ENCODE data around the gene PLAAT1. TPM values are rescaled to one million over a fixed set of nuclear protein-coding genes. Genes with fewer than 3 reads are reported as not detected.

PLAAT1 gene
- total RNA-seq, 1 donor from 2014 or later, result 4.0 TPM

DNA sequence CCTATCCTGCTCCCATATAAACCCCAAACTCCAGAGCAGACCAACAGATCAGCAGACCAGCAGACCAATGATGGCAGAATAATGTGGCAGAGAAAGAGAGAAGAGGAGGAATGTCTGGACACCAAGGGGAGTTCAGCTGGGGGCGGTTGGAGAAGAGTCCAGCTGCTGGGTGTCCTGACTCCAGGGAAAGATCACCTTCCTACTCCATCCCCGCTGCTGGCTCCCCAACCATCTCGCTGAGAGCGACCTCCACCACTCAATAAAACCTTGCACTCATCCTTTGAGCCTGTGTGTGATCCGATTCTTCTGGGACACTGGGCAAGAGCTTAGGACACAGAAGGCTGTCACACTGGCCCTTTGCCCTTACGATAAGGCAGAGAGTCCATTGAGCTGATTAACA, 12.8 kb upstream of the PLAAT1 start:
- no peak for TF ChIP-seq CTCF (conservative IDR thresholded peaks at IDR 0.05)
- Mint-ChIP-seq H3K36me3 (ENCODE audit: low read depth) (no peaks in the 10 kb centered on the region), H3K4me3 (no peak overlapping the region), H3K4me1 (peaks cover 18% of the 10 kb centered on the region), H3K27me3 (ENCODE audit: low read depth) (no peaks in the 10 kb centered on the region), H3K27ac (ENCODE audit: unreplicated experiment) (no peak overlapping the region), H3K9me3 (no peaks in the 10 kb centered on the region)
- no peak for DNase-seq (ENCODE audit: low read depth, low spot score)

DNA sequence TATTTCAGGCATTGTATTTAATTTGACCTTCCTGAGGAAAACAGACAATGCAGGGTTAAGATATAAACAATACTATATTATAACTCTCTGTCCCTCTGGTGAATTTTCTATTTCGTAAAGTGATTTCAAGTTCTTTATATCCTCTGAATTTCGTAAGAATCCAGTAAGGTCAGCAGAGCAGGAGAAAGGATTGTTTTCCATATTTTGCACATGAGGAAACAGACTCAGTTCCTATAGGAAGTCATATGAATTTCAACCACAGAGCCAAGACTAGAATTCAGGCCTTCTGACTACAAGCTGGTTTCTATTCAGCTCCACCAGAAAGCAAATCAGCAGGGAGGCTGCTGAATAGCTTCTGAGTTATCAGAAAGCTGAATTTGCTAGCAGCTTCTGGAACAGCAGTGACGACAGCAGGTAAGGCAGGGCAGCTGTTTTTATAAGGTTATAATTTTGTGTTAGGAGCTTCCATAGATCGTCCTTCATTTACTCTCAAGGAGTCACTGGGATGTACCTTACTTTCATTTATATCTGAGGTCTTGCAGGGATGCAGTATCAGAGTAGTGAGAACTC, 11.1 kb upstream of the PLAAT1 start:
- Mint-ChIP-seq H3K27me3 (ENCODE audit: low read depth) (no peaks in the 10 kb centered on the region), H3K36me3 (ENCODE audit: low read depth) (no peaks in the 10 kb centered on the region), H3K4me3 (no peak overlapping the region), H3K9me3 (no peaks in the 10 kb centered on the region), H3K27ac (ENCODE audit: unreplicated experiment) (no peak overlapping the region), H3K4me1 (peaks cover 18% of the 10 kb centered on the region)
- TF ChIP-seq CTCF (conservative IDR thresholded peaks at IDR 0.05), result no peak
- DNase-seq (ENCODE audit: low read depth, low spot score), result no peak

- no peak overlapping the region for H3K4me3 Mint-ChIP-seq
- H3K4me1 Mint-ChIP-seq, result peaks cover 17% of the 10 kb centered on the region
- H3K9me3 Mint-ChIP-seq, result no peaks in the 10 kb centered on the region
- no peaks in the 10 kb centered on the region for H3K36me3 Mint-ChIP-seq (ENCODE audit: low read depth)
- DNase-seq (ENCODE audit: low read depth, low spot score), result no peak
- no peak for TF ChIP-seq CTCF (conservative IDR thresholded peaks at IDR 0.05)
- H3K27me3 Mint-ChIP-seq (ENCODE audit: low read depth), result no peaks in the 10 kb centered on the region
- H3K27ac Mint-ChIP-seq (ENCODE audit: unreplicated experiment), result no peak overlapping the region
Observed at GRCh38 chr3:193230610-193231009, 10.4 kb upstream of the PLAAT1 start.

DNA sequence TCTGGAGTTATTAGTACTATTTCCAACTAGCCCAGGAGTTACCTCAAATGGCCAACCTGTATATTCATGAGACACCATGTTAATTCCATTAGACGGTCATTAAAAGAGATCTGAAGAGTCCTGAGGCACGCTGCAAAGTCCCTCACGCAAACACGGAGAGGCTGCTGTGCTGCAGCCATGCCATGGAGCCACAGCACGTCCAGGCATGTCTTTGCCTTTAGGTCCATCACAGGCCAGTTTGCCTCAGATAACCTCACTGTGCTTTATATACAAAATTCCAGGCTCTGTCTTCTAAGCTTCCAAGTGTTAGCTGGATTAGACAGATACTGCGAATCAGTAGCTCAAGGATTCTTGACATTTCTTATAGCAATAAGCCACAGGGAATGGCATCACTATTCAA, 9.8 kb upstream of the PLAAT1 start:
- H3K4me1 Mint-ChIP-seq, result peaks cover 11% of the 10 kb centered on the region
- no peak overlapping the region for H3K4me3 Mint-ChIP-seq
- no peaks in the 10 kb centered on the region for H3K9me3 Mint-ChIP-seq
- no peak for TF ChIP-seq CTCF (conservative IDR thresholded peaks at IDR 0.05)
- H3K36me3 Mint-ChIP-seq (ENCODE audit: low read depth), result no peaks in the 10 kb centered on the region
- H3K27me3 Mint-ChIP-seq (ENCODE audit: low read depth), result no peaks in the 10 kb centered on the region
- DNase-seq (ENCODE audit: low read depth, low spot score), result no peak
- no peak overlapping the region for H3K27ac Mint-ChIP-seq (ENCODE audit: unreplicated experiment)

GRCh38 chr3:193236599-193236998, 4.4 kb upstream of the PLAAT1 start:
- Mint-ChIP-seq H3K4me3 (no peak overlapping the region), H3K9me3 (no peaks in the 10 kb centered on the region), H3K36me3 (ENCODE audit: low read depth) (no peaks in the 10 kb centered on the region), H3K27ac (ENCODE audit: unreplicated experiment) (no peak overlapping the region), H3K4me1 (peaks cover 5% of the 10 kb centered on the region), H3K27me3 (ENCODE audit: low read depth) (peaks cover 6% of the 10 kb centered on the region)
- DNase-seq (ENCODE audit: low read depth, low spot score), result no peak
- TF ChIP-seq CTCF (conservative IDR thresholded peaks at IDR 0.05), result no peak
